HS-5 (cell line): ENCODE data around the gene SPAG9.
A peak's percentile ranks its signal among the peaks of the same experiment; 100 is the strongest.
"Not testable (repeated sequence)": the region's sequence is repeated elsewhere in the genome, so short reads cannot be mapped to it uniquely, and the experiment has no call there.

Experiments used
- DNase-seq: peaks from one replicate; pipeline ENCODE4 v3.0.0-alpha.2; 2012; ENCODE audit warnings: low read depth

The SPAG9 gene

GRCh38 chr17:50953831-50954601 lies 166.7 kb downstream of the SPAG9 start:
- DNase-seq: no peak

DNA sequence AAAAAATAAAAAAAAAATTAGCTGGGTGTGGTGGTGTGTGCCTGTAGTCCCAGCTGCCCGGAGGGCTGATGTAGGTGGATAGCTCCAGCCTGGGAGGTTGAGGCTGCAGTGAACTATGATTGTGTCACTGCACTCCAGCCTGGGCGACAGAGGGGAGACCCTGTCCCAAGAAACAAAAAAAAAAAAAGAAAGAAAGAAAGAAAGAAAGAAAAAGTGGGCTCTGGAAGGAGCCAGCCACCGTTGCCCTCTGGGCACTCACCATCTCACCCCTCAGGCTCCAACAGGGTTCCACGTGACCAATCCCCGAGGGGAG lies 167.2 kb downstream of the SPAG9 start:
- DNase-seq: no peak

DNA sequence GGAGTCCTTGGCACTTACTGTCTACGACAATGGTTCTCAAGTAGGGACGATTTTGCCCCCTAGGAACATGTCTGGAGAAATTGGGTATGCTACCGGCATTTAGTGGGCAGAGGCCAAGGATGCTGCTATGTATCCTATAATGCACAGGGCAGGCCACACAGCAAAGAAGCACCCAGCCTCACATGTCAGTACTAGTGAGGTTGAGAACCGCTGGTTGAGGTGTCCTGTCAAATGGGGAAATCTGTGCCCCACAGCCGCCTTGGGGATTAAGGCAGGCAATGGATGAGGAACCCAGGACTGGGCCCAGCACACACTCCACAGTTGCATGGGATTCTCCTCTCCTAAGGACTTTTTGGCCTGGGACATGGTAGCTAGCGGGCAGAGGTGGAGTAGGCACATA lies 167.8 kb downstream of the SPAG9 start:
- no peak for DNase-seq

DNA sequence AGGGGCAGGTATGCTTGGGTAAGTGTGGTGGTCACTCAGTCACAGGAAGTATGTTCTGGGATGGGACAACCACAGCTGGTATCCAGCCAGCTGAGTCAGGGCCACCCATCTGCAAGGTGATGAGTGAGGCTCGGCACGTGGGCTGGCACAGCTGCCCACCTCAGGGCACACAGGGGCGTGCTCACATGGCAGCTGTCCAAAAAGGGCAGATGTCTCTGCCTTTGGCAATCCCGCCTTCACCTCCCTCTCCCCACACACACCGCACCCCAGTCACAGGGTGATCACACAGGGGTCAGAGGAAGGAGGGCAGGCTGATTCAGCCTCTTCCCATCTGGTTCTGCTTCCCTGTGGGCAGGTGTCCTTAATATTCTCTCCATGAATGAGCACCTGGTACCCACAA lies 168.7 kb downstream of the SPAG9 start:
- peak; percentile 26 for DNase-seq

GRCh38 chr17:50949989-50950877 lies 170.4 kb downstream of the SPAG9 start:
- DNase-seq: peak; percentile 93

- no peak for DNase-seq
These were observed 171.3 kb downstream of the SPAG9 start for GRCh38 chr17:50949128-50949988.

GRCh38 chr17:50948711-50949110 lies 172.0 kb downstream of the SPAG9 start:
- DNase-seq: no peak

DNA sequence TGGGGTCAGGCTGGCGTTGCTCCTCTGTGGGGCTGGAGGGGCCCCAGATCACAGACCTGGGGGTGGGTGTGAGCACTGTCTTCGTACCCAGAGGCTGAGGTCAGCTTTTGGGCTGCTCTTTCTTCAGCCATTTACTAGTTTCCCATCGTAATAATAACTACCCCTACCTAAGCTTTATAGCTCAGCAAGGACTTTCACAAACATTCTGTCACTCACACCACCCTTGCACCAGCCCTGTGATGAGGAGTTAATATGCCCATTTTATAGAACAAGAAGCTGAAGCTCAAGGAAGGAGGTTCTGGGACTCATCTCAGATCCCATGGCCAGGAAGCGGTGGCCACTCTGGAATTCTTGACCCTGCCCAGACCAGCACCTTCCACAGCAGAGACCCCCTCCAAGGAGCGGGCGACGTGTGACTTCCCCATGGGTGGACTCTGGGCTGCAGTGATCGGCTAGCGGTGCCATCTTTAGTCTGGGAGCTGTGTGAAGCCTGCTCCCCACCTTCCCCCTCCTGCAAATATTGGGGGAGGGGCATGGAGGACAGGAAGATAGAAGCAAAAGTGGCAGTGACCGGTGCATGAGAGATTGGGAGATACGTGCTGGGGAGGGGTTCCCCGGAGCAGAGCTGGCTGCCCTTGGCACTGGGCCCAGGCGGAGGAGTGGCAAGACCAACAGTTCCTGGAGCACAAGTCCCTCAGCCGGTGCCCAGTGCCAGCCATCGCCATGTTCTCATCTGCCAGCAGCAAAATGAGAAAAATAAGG lies 172.7 kb downstream of the SPAG9 start:
- DNase-seq: no peak

GRCh38 chr17:50946891-50947781 lies 173.5 kb downstream of the SPAG9 start:
- DNase-seq: no peak

DNA sequence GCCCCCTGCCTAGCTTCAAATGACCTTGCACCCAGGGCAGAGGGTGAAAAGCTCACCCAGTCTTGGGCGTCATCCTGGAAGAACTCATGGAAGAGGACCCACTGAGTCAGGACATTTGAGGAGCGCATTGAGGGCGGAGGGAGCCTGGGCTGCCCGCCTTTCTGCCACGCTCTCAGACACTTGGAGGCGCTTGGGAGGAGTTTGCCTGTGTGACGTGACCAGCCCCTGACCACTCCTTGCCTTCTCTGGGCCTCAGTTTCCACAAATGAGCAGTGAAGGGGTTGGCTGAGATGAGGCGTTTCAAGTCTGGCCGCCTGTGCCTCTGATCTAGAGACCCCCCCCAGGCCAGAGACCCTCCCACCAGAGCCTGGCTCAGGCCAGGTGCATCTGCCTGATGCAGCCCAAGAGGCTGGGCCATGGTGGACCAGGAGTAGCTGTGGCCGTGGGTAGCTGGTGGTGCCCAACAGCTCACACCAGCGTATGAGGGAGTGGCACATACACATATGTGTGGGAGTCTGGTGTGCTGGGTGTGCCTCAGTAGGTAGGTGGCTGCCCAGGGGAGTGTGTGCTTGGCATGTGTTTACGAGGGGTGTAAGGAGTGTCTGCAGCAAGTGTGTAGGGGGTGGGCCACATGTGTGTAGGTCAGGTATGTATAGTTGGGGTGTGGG lies 174.3 kb downstream of the SPAG9 start:
- no peak for DNase-seq

GRCh38 chr17:50945779-50946222 lies 174.9 kb downstream of the SPAG9 start:
- no peak for DNase-seq

- DNase-seq: no peak
These were observed 175.6 kb downstream of the SPAG9 start for GRCh38 chr17:50944902-50945720.

- no peak for DNase-seq
These were observed 176.4 kb downstream of the SPAG9 start for GRCh38 chr17:50944054-50944901.

- no peak for DNase-seq
These were observed 177.1 kb downstream of the SPAG9 start for GRCh38 chr17:50943575-50943933.

GRCh38 chr17:50941676-50942048 lies 179.0 kb downstream of the SPAG9 start:
- not testable (repeated sequence) for DNase-seq

DNA sequence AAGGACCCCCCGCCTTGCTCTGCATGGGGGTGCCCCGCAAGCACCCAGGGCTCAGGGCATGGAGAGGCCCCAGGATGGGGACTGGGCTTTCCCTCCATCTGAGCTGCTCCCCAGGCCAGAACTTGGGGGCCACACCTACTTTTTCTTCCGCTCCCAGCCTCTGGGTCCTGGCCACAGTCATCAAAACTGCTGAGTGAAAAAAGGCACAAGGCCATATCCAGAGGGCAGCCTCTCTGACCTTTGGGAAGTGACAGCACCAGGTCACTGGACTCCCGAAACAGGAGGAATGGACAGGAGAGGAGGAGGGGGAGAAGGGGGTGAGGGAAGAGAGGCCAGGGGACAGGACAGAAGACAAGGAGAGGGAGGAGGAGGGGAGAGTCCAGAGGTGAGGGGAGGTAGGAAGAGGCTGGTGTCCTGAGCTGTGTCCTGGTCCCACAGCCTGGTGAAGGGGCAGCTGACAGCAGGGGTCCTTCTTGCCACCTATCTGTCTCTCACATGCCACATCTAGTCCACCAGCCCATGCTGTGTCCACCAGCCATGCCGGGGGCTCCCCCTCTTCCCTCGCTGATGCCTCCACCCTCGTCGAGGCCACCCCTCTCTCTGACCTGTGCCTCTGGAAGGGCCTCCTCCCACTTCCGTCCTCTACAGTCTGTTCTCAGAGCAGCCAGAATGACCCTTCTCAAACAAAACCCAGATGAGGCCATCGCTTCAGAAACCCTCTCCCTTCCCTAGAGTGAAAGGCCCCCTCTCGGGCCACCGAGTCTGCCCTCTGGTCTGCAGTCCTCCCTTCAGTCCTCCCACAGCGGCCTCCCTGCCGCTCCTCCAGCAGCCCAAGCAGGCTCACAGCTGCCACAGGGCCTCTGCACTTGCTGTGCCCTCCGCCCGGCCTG lies 180.6 kb downstream of the SPAG9 start:
- no peak for DNase-seq

- no peak for DNase-seq
These were observed 181.2 kb downstream of the SPAG9 start for GRCh38 chr17:50939542-50939794.
